ENCODE results near the gene MEGF8.

MEGF8 gene

DNA sequence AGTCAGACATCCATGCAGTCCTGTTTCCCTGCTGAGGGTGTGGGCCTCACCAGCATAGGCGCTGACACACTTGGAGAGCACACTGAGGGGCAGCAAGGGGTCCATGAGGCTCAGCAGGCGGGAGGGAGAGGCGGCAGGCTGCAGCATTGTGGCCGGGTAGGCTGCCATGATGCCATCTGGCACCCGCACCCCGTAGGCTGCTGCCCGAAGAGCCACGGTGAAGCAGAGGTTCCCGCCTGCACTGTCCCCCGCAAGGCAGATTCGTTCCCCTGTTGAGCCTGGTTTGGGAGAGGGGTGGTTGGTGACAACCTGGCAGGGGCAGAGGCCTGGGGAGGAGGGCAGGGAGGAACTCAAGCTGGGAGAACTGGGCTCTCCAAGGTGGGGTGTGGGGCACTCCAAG is 80.7 kb downstream of the MEGF8 start:
- Histone ChIP-seq H3K27ac (ENCODE audit: low read length, poor library complexity, severe bottlenecking) (no peak overlapping the region), H2BK15ac (ENCODE audit: low read depth, poor library complexity, severe bottlenecking) (no peak overlapping the region), H3K18ac (ENCODE audit: low read depth in 1 of 2, low read length in 2 of 2) (no peak overlapping the region), H2AK5ac (ENCODE audit: low read length, severe bottlenecking) (no peak overlapping the region), H3K4me2 (ENCODE audit: low read length, poor library complexity, severe bottlenecking) (no peak overlapping the region), H3K4me1 (ENCODE audit: control insufficient read depth, insufficient read depth, low read depth, low read length) (peaks cover 22% of the 10 kb centered on the region), H4K91ac (ENCODE audit: low read length) (no peak overlapping the region), H2BK120ac (ENCODE audit: low read depth, low read length) (no peak overlapping the region), H2BK5ac (ENCODE audit: low read depth, low read length, poor library complexity, severe bottlenecking) (no peak overlapping the region), H4K8ac (ENCODE audit: low read length) (no peak overlapping the region), H3K4ac (ENCODE audit: low read depth in 1 of 2, low read length in 2 of 2) (no peak overlapping the region), H3K27me3 (ENCODE audit: control insufficient read depth in 1 of 2, insufficient read depth in 1 of 2, low read length in 2 of 2) (no peaks in the 10 kb centered on the region), H3K14ac (ENCODE audit: low read length in 2 of 2) (no peak overlapping the region), H2BK12ac (ENCODE audit: low read length in 2 of 2) (no peak overlapping the region), H3K36me3 (ENCODE audit: control insufficient read depth in 1 of 2, insufficient read depth in 2 of 2, low read depth in 1 of 2, low read length in 2 of 2) (peaks cover 0 to 21% of the 10 kb centered on the region in 2 experiments), H3K23ac (ENCODE audit: low read length in 2 of 2) (no peak overlapping the region), H3K9me3 (ENCODE audit: control insufficient read depth, low read length) (no peaks in the 10 kb centered on the region), H3K9ac (ENCODE audit: low read length) (no peak overlapping the region), H3K4me3 (ENCODE audit: insufficient read depth in 1 of 2, low read depth in 1 of 2, low read length in 2 of 2) (no peak overlapping the region), H3K79me1 (replicated peaks; ENCODE audit: low read length, poor library complexity, severe bottlenecking) (peaks cover 4% of the 10 kb centered on the region), H2AFZ (ENCODE audit: low read depth, low read length) (no peak overlapping the region)
- 95% methylated on average over 11 of the region's 11 CpGs for WGBS
- no peak for DNase-seq

GRCh38 chr19:42407085-42407815 is 81.8 kb downstream of the MEGF8 start:
- peaks cover 10% of the 10 kb centered on the region for H3K79me1 ChIP-seq (replicated peaks; ENCODE audit: low read length, poor library complexity, severe bottlenecking)
- H3K27ac ChIP-seq (ENCODE audit: low read length, poor library complexity, severe bottlenecking), result no peak overlapping the region
- no peak overlapping the region for H3K4me2 ChIP-seq (ENCODE audit: low read length, poor library complexity, severe bottlenecking)
- H3K23ac ChIP-seq (ENCODE audit: low read length in 2 of 2), result no peak overlapping the region
- H3K9me3 ChIP-seq (ENCODE audit: control insufficient read depth, low read length), result no peaks in the 10 kb centered on the region
- peaks cover 0 to 21% of the 10 kb centered on the region in 2 experiments for H3K36me3 ChIP-seq (ENCODE audit: control insufficient read depth in 1 of 2, insufficient read depth in 2 of 2, low read depth in 1 of 2, low read length in 2 of 2)
- no peak overlapping the region for H2AFZ ChIP-seq (ENCODE audit: low read depth, low read length)
- H3K9ac ChIP-seq (ENCODE audit: low read length), result no peak overlapping the region
- H3K18ac ChIP-seq (ENCODE audit: low read depth in 1 of 2, low read length in 2 of 2), result no peak overlapping the region
- H2BK5ac ChIP-seq (ENCODE audit: low read depth, low read length, poor library complexity, severe bottlenecking), result no peak overlapping the region
- peaks cover 23% of the 10 kb centered on the region for H3K4me1 ChIP-seq (ENCODE audit: control insufficient read depth, insufficient read depth, low read depth, low read length)
- no peak overlapping the region for H2BK12ac ChIP-seq (ENCODE audit: low read length in 2 of 2)
- no peak overlapping the region for H3K4ac ChIP-seq (ENCODE audit: low read depth in 1 of 2, low read length in 2 of 2)
- H2BK120ac ChIP-seq (ENCODE audit: low read depth, low read length), result no peak overlapping the region
- no peak overlapping the region for H2AK5ac ChIP-seq (ENCODE audit: low read length, severe bottlenecking)
- no peak overlapping the region for H4K8ac ChIP-seq (ENCODE audit: low read length)
- H4K91ac ChIP-seq (ENCODE audit: low read length), result peak overlapping the region; percentile 28
- no peak overlapping the region for H2BK15ac ChIP-seq (ENCODE audit: low read depth, poor library complexity, severe bottlenecking)
- H3K27me3 ChIP-seq (ENCODE audit: control insufficient read depth in 1 of 2, insufficient read depth in 1 of 2, low read length in 2 of 2), result no peaks in the 10 kb centered on the region
- DNase-seq, result no peak
- WGBS, result 94% methylated on average over 30 of the region's 30 CpGs
- H3K4me3 ChIP-seq (ENCODE audit: insufficient read depth in 1 of 2, low read depth in 1 of 2, low read length in 2 of 2), result no peak overlapping the region
- no peak overlapping the region for H3K14ac ChIP-seq (ENCODE audit: low read length in 2 of 2)

DNA sequence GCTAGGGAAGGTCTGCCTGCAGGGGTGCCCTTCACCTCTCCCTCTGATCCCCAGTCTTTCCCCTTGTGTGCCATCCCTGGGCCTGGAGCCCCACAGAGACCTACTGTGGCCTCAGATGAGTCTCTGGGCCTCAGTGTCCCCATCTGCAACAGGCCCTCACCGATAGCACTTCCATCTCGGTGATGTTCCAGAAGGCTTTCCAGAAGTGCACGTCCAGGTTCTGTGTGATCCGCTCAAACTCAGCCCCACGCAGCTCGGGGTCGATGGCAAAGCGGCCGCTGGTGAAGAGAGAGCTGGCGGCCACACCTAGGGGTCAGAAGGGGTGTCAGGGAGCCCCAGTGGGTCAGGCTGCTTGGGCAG is 82.4 kb downstream of the MEGF8 start:
- peaks cover 7% of the 10 kb centered on the region for H3K79me1 ChIP-seq (replicated peaks; ENCODE audit: low read length, poor library complexity, severe bottlenecking)
- H3K4ac ChIP-seq (ENCODE audit: low read depth in 1 of 2, low read length in 2 of 2), result no peak overlapping the region
- no peak overlapping the region for H3K27ac ChIP-seq (ENCODE audit: low read length, poor library complexity, severe bottlenecking)
- no peak overlapping the region for H4K91ac ChIP-seq (ENCODE audit: low read length)
- H3K4me2 ChIP-seq (ENCODE audit: low read length, poor library complexity, severe bottlenecking), result no peak overlapping the region
- no peaks in the 10 kb centered on the region for H3K9me3 ChIP-seq (ENCODE audit: control insufficient read depth, low read length)
- H2BK15ac ChIP-seq (ENCODE audit: low read depth, poor library complexity, severe bottlenecking), result no peak overlapping the region
- no peak overlapping the region for H2BK120ac ChIP-seq (ENCODE audit: low read depth, low read length)
- H3K14ac ChIP-seq (ENCODE audit: low read length in 2 of 2), result no peak overlapping the region
- H4K8ac ChIP-seq (ENCODE audit: low read length), result no peak overlapping the region
- no peak for DNase-seq
- no peak overlapping the region for H3K18ac ChIP-seq (ENCODE audit: low read depth in 1 of 2, low read length in 2 of 2)
- no peak overlapping the region for H3K4me3 ChIP-seq (ENCODE audit: insufficient read depth in 1 of 2, low read depth in 1 of 2, low read length in 2 of 2)
- H3K27me3 ChIP-seq (ENCODE audit: control insufficient read depth in 1 of 2, insufficient read depth in 1 of 2, low read length in 2 of 2), result no peaks in the 10 kb centered on the region
- 97% methylated on average over 10 of the region's 10 CpGs for WGBS
- H2AFZ ChIP-seq (ENCODE audit: low read depth, low read length), result no peak overlapping the region
- H3K9ac ChIP-seq (ENCODE audit: low read length), result no peak overlapping the region
- H3K4me1 ChIP-seq (ENCODE audit: control insufficient read depth, insufficient read depth, low read depth, low read length), result peaks cover 25% of the 10 kb centered on the region
- no peak overlapping the region for H2BK12ac ChIP-seq (ENCODE audit: low read length in 2 of 2)
- no peak overlapping the region for H3K23ac ChIP-seq (ENCODE audit: low read length in 2 of 2)
- H2AK5ac ChIP-seq (ENCODE audit: low read length, severe bottlenecking), result no peak overlapping the region
- H3K36me3 ChIP-seq (ENCODE audit: control insufficient read depth in 1 of 2, insufficient read depth in 2 of 2, low read depth in 1 of 2, low read length in 2 of 2), result peaks cover 0 to 21% of the 10 kb centered on the region in 2 experiments
- H2BK5ac ChIP-seq (ENCODE audit: low read depth, low read length, poor library complexity, severe bottlenecking), result no peak overlapping the region

GRCh38 chr19:42409477-42409876 is 84.0 kb downstream of the MEGF8 start:
- no peak overlapping the region for H2AFZ ChIP-seq (ENCODE audit: low read depth, low read length)
- no peak overlapping the region for H2AK5ac ChIP-seq (ENCODE audit: low read length, severe bottlenecking)
- peaks cover 27% of the 10 kb centered on the region for H3K4me1 ChIP-seq (ENCODE audit: control insufficient read depth, insufficient read depth, low read depth, low read length)
- no peak overlapping the region for H3K4me3 ChIP-seq (ENCODE audit: insufficient read depth in 1 of 2, low read depth in 1 of 2, low read length in 2 of 2)
- no peak overlapping the region for H3K4me2 ChIP-seq (ENCODE audit: low read length, poor library complexity, severe bottlenecking)
- no peak overlapping the region for H2BK15ac ChIP-seq (ENCODE audit: low read depth, poor library complexity, severe bottlenecking)
- no peaks in the 10 kb centered on the region for H3K9me3 ChIP-seq (ENCODE audit: control insufficient read depth, low read length)
- H3K27ac ChIP-seq (ENCODE audit: low read length, poor library complexity, severe bottlenecking), result no peak overlapping the region
- H2BK120ac ChIP-seq (ENCODE audit: low read depth, low read length), result no peak overlapping the region
- no peak overlapping the region for H3K23ac ChIP-seq (ENCODE audit: low read length in 2 of 2)
- H3K14ac ChIP-seq (ENCODE audit: low read length in 2 of 2), result no peak overlapping the region
- 93% methylated on average over 6 of the region's 6 CpGs for WGBS
- H3K79me1 ChIP-seq (replicated peaks; ENCODE audit: low read length, poor library complexity, severe bottlenecking), result peaks cover 7% of the 10 kb centered on the region
- H3K9ac ChIP-seq (ENCODE audit: low read length), result no peak overlapping the region
- no peak for DNase-seq
- no peak overlapping the region for H3K18ac ChIP-seq (ENCODE audit: low read depth in 1 of 2, low read length in 2 of 2)
- no peaks in the 10 kb centered on the region for H3K27me3 ChIP-seq (ENCODE audit: control insufficient read depth in 1 of 2, insufficient read depth in 1 of 2, low read length in 2 of 2)
- no peak overlapping the region for H3K4ac ChIP-seq (ENCODE audit: low read depth in 1 of 2, low read length in 2 of 2)
- no peak overlapping the region for H4K8ac ChIP-seq (ENCODE audit: low read length)
- no peak overlapping the region for H4K91ac ChIP-seq (ENCODE audit: low read length)
- H3K36me3 ChIP-seq (ENCODE audit: control insufficient read depth in 1 of 2, insufficient read depth in 2 of 2, low read depth in 1 of 2, low read length in 2 of 2), result peaks cover 0 to 21% of the 10 kb centered on the region in 2 experiments
- H2BK5ac ChIP-seq (ENCODE audit: low read depth, low read length, poor library complexity, severe bottlenecking), result no peak overlapping the region
- no peak overlapping the region for H2BK12ac ChIP-seq (ENCODE audit: low read length in 2 of 2)
